Keratinocyte (primary cell): ENCODE measurements around the gene PJA1. TPM values are rescaled to one million over a fixed set of nuclear protein-coding genes. Genes with fewer than 3 reads are reported as not detected.

Source experiments
- DNase-seq: peaks from one replicate; pipeline ENCODE4 v3.0.0-alpha.2; 2011; ENCODE audit warnings: low read depth, missing footprints, low spot score
- FAIRE-seq: peaks from 2 replicates; lab custom pipeline; 2011; peaks lifted over from hg19 to GRCh38; lab: Jason Lieb, UNC
- H2AFZ ChIP-seq: 2 replicates; pipeline ENCODE4 v1.6.0; 2012; ENCODE audit warnings: low read length, control low read depth, inconsistent platforms; ENCODE audit not compliant: control insufficient read depth
- H3K27ac ChIP-seq: 2 replicates; pipeline ENCODE4 v1.5.1; 2011; ENCODE audit warnings: low read length; ENCODE audit not compliant: control insufficient read depth, insufficient read depth
- H3K27me3 ChIP-seq: 3 replicates; pipeline ENCODE4 v1.6.0; 2011; ENCODE audit warnings: low read length; ENCODE audit not compliant: control insufficient read depth, insufficient read depth; ENCODE audit errors: extremely low read depth
- H3K36me3 ChIP-seq, 2 experiments: 2 replicates in 1 of 2; 3 replicates in 1 of 2; pipeline ENCODE4 v1.5.1; 2011; ENCODE audit warnings: low read length in 2 of 2, mild to moderate bottlenecking in 1 of 2; ENCODE audit not compliant: control insufficient read depth in 2 of 2, insufficient read depth in 2 of 2; ENCODE audit errors: extremely low read depth in 1 of 2
- H3K4me1 ChIP-seq: 3 replicates; pipeline ENCODE4 v1.5.1; 2011; ENCODE audit warnings: low read length; ENCODE audit not compliant: control insufficient read depth, insufficient read depth; ENCODE audit errors: extremely low read depth
- H3K4me2 ChIP-seq: 3 replicates; pipeline ENCODE4 v1.6.0; 2011; ENCODE audit warnings: low read depth, low read length; ENCODE audit not compliant: control insufficient read depth, insufficient read depth; ENCODE audit errors: extremely low read depth
- H3K4me3 ChIP-seq, 3 experiments: fragments of 200-600 bp in 1 of 3; sonication (generic) in 1 of 3; 2 replicates in 2 of 3; 3 replicates in 1 of 3; pipeline ENCODE4 v1.5.1; 2011 to 2016; ENCODE audit warnings: low read length in 3 of 3, mild to moderate bottlenecking in 3 of 3, control low read depth in 2 of 3, inconsistent platforms in 1 of 3, low read depth in 1 of 3, mixed read lengths in 1 of 3, mixed run types in 1 of 3, moderate library complexity in 1 of 3; ENCODE audit not compliant: control insufficient read depth in 2 of 3, insufficient read depth in 2 of 3; ENCODE audit errors: extremely low read depth in 1 of 3
- H3K79me2 ChIP-seq: 2 replicates; pipeline ENCODE4 v1.6.0; 2012; ENCODE audit warnings: low read length; ENCODE audit not compliant: control insufficient read depth, insufficient read depth
- H3K9ac ChIP-seq: 3 replicates; pipeline ENCODE4 v1.6.0; 2011; ENCODE audit warnings: low read length; ENCODE audit not compliant: control insufficient read depth, insufficient read depth; ENCODE audit errors: extremely low read depth
- H3K9me1 ChIP-seq: 3 replicates; pipeline ENCODE4 v1.6.0; 2011; ENCODE audit warnings: low read length; ENCODE audit not compliant: control insufficient read depth, insufficient read depth; ENCODE audit errors: extremely low read depth
- H3K9me3 ChIP-seq: 2 replicates; pipeline ENCODE4 v1.5.1; 2012; ENCODE audit warnings: low read depth, low read length; ENCODE audit not compliant: control insufficient read depth
- H4K20me1 ChIP-seq: 3 replicates; pipeline ENCODE4 v1.6.0; 2011; ENCODE audit warnings: low read length; ENCODE audit not compliant: control insufficient read depth, insufficient read depth; ENCODE audit errors: extremely low read depth
- EZH2 ChIP-seq: IDR thresholded peaks from one replicate; pipeline ENCODE4 v1.6.1; 2012; ENCODE audit warnings: inconsistent platforms, mild to moderate bottlenecking, low read length, moderate library complexity
- dilution Hi-C: fragments of 300-500 bp; cut with MboI; formaldehyde crosslinking; loops from one replicate; pipeline ENCODE4 v1.7.0; 2020; ENCODE audit warnings: low sequenced_read_pairs; ENCODE audit not compliant: extremely low pct_ligation_motif_present
- polyA plus RNA-seq, 5 experiments: library from polyadenylated mRNA; depleted of rRNA in 3 of 5; stranded (reverse) in 3 of 5; stranded (forward) in 1 of 5; unstranded in 1 of 5; fragments of >200 nt; gene quantifications; 1 replicate in 1 of 5; 2 replicates in 3 of 5; 3 replicates in 1 of 5; pipeline versions ENCODE4 v1.2.1 to v1.2.3, GENCODE V29; 2011 to 2012; ENCODE audit warnings: missing spikeins in 2 of 5, low read depth in 1 of 5, low replicate concordance in 1 of 5
- TF ChIP-seq, protein P1 (sequence below), 3 experiments: IDR thresholded peaks in 1 of 3; conservative IDR thresholded peaks in 1 of 3; optimal IDR thresholded peaks in 1 of 3; 2 replicates in 2 of 3; 3 replicates in 1 of 3; pipeline versions ENCODE3 to v1.5.1; 2011; ENCODE audit warnings: low read length in 3 of 3, mild to moderate bottlenecking in 3 of 3, moderate library complexity in 2 of 3, control low read depth in 1 of 3, inconsistent platforms in 1 of 3; ENCODE audit not compliant: insufficient read depth in 2 of 3; ENCODE audit errors: extremely low read depth in 1 of 3

PJA1 gene
- polyA plus RNA-seq, 1 donor (not counting 4 experiments of a cell fraction or from before 2014, with no cell fraction given): 19.2 TPM

DNA sequence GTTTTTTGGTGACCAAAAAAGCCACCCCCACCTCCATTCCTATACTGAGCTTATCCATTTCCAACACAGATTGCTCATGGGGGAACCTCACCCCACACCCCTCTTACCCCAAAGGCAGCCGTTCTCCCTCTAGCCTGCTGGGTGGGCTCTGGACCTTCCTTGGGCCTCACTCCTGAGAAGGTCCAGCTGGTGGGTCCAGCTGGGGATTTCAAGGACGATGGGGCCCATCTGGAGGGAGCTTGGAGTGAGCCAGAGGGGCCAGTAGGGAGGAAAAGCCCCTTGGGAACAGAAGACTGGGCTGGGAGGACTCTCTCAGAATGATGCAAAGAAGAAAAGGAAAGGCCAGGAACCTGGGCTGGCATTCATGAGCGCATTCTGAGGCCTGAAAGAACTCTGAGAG, 42.0 kb upstream of the PJA1 start:
- dilution Hi-C loops: no loop called here
- FAIRE-seq: no peak
- TF ChIP-seq, protein P1, sequence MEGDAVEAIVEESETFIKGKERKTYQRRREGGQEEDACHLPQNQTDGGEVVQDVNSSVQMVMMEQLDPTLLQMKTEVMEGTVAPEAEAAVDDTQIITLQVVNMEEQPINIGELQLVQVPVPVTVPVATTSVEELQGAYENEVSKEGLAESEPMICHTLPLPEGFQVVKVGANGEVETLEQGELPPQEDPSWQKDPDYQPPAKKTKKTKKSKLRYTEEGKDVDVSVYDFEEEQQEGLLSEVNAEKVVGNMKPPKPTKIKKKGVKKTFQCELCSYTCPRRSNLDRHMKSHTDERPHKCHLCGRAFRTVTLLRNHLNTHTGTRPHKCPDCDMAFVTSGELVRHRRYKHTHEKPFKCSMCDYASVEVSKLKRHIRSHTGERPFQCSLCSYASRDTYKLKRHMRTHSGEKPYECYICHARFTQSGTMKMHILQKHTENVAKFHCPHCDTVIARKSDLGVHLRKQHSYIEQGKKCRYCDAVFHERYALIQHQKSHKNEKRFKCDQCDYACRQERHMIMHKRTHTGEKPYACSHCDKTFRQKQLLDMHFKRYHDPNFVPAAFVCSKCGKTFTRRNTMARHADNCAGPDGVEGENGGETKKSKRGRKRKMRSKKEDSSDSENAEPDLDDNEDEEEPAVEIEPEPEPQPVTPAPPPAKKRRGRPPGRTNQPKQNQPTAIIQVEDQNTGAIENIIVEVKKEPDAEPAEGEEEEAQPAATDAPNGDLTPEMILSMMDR (optimal IDR thresholded peaks at IDR 0.05 in 1 of 3, IDR thresholded peaks at IDR 0.05 in 1 of 3, conservative IDR thresholded peaks at IDR 0.05 in 1 of 3; ENCODE audit: extremely low read depth in 1 of 3, insufficient read depth in 2 of 3, low read length in 3 of 3): no peak
- TF ChIP-seq EZH2: no peak

DNA sequence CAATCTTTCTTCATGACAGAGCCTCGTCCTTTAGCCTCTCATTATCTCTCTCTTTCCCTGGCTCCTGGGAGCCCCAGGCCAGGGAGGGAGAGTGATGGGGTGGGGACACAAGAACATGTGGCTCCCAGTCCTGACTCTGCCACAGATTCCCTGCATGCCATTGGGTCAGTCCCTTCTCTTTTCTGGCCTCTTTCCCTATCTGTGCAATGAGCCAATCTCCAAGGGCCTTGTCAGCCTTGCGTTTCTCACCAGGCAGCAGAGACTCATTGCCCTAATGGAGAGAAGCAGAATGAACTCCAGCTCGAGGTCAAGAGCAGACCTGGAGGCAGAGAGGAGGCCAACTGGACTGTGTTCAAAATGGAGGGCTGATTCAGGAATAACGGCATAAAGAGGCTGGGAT, 38.4 kb upstream of the PJA1 start:
- Histone ChIP-seq H3K9me1 (no peaks in the 10 kb centered on the region), H3K36me3 (no peaks in the 10 kb centered on the region), H2AFZ (no peak overlapping the region), H3K9me3 (no peaks in the 10 kb centered on the region), H3K4me3 (no peak overlapping the region), H3K9ac (no peak overlapping the region), H4K20me1 (no peaks in the 10 kb centered on the region), H3K27me3 (peaks cover 8% of the 10 kb centered on the region), H3K27ac (no peak overlapping the region), H3K4me1 (no peaks in the 10 kb centered on the region), H3K4me2 (no peak overlapping the region), H3K79me2 (no peaks in the 10 kb centered on the region)
- dilution Hi-C loops: no loop called here
- no peak for FAIRE-seq
- DNase-seq: no peak
- TF ChIP-seq EZH2: no peak
- TF ChIP-seq, protein P1 (optimal IDR thresholded peaks at IDR 0.05 in 1 of 3, IDR thresholded peaks at IDR 0.05 in 1 of 3, conservative IDR thresholded peaks at IDR 0.05 in 1 of 3; ENCODE audit: extremely low read depth in 1 of 3, insufficient read depth in 2 of 3, low read length in 3 of 3): no peak

More for the DNA sequence above, 42.0 kb upstream of the PJA1 start:
- no peak for DNase-seq
- Histone ChIP-seq H3K79me2 (no peaks in the 10 kb centered on the region), H3K27ac (no peak overlapping the region), H2AFZ (no peak overlapping the region), H3K9me3 (no peaks in the 10 kb centered on the region), H3K4me2 (no peak overlapping the region), H3K36me3 (no peaks in the 10 kb centered on the region), H3K4me3 (no peak overlapping the region), H3K9ac (no peak overlapping the region), H3K27me3 (peaks cover 5% of the 10 kb centered on the region), H3K4me1 (peaks cover 3% of the 10 kb centered on the region), H3K9me1 (no peaks in the 10 kb centered on the region), H4K20me1 (no peaks in the 10 kb centered on the region)
